KMS-11 (cell line): ENCODE measurements around the gene CHD6.

Experiments used
- H2AFZ ChIP-seq: fragments of 200-600 bp; sonication (generic); 2 replicates; pipeline ENCODE4 v1.6.1; 2016; ENCODE audit warnings: antibody characterized with exemption, mixed run types, low read depth
- H3K27ac ChIP-seq: fragments of 200-600 bp; sonication (generic); 2 replicates; pipeline ENCODE4 v1.6.1; 2016; ENCODE audit warnings: mild to moderate bottlenecking, mixed run types
- H3K27me3 ChIP-seq: fragments of 200-600 bp; sonication (generic); 2 replicates; pipeline ENCODE4 v1.6.1; 2017; ENCODE audit warnings: mild to moderate bottlenecking, low read depth, mixed run types, moderate library complexity; ENCODE audit not compliant: insufficient read depth
- H3K36me3 ChIP-seq: fragments of 200-600 bp; sonication (generic); 2 replicates; pipeline ENCODE4 v1.6.1; 2017; ENCODE audit warnings: mild to moderate bottlenecking, mixed run types; ENCODE audit not compliant: insufficient read depth
- H3K4me1 ChIP-seq: fragments of 200-600 bp; sonication (generic); 2 replicates; pipeline ENCODE4 v1.6.1; 2016; ENCODE audit warnings: mild to moderate bottlenecking, low read depth, mixed run types; ENCODE audit not compliant: poor library complexity, severe bottlenecking
- H3K4me2 ChIP-seq: fragments of 200-600 bp; sonication (generic); 2 replicates; pipeline ENCODE4 v1.7.0; 2016; ENCODE audit warnings: mild to moderate bottlenecking, mixed run types
- H3K4me3 ChIP-seq: fragments of 200-600 bp; sonication (generic); IDR thresholded peaks from 2 replicates; pipeline ENCODE4 v1.6.1; 2017; ENCODE audit warnings: low read depth, low read length, mixed read lengths; ENCODE audit not compliant: insufficient read depth
- H3K79me2 ChIP-seq: fragments of 200-600 bp; sonication (generic); 2 replicates; pipeline ENCODE4 v1.6.1; 2016; ENCODE audit warnings: low read depth, mixed run types; ENCODE audit not compliant: insufficient read depth
- H3K9ac ChIP-seq: fragments of 200-600 bp; sonication (generic); 2 replicates; pipeline ENCODE4 v1.6.1; 2016; ENCODE audit warnings: mild to moderate bottlenecking, mixed run types
- H4K20me1 ChIP-seq: fragments of 200-600 bp; sonication (generic); 2 replicates; pipeline ENCODE4 v1.6.1; 2016; ENCODE audit warnings: mild to moderate bottlenecking, mixed run types; ENCODE audit not compliant: insufficient read depth
- CTCF ChIP-seq: fragments of 200-600 bp; sonication (generic); conservative IDR thresholded peaks from 2 replicates; pipeline ENCODE4 v1.6.1; 2017; ENCODE audit warnings: low read depth, mild to moderate bottlenecking, antibody characterized with exemption, low read length, moderate library complexity, mixed read lengths

Gene CHD6

GRCh38 chr20:41586772-41587171 is 31.4 kb downstream of the CHD6 start:
- H3K9ac ChIP-seq = no peak overlapping the region
- peaks cover 42% of the 10 kb centered on the region for H3K79me2 ChIP-seq
- H3K4me2 ChIP-seq = no peak overlapping the region
- TF ChIP-seq CTCF = no peak
- no peak overlapping the region for H3K27ac ChIP-seq
- H3K4me3 ChIP-seq = no peak overlapping the region
- H2AFZ ChIP-seq = no peak overlapping the region
- H4K20me1 ChIP-seq = no peaks in the 10 kb centered on the region
- no peaks in the 10 kb centered on the region for H3K27me3 ChIP-seq
- H3K36me3 ChIP-seq = no peaks in the 10 kb centered on the region; the same call in 1 of the 2 replicates
- no peaks in the 10 kb centered on the region for H3K4me1 ChIP-seq

GRCh38 chr20:41580350-41580749 is 37.8 kb downstream of the CHD6 start:
- Histone ChIP-seq H3K4me3 (no peak overlapping the region), H3K27ac (no peak overlapping the region), H3K4me1 (peaks cover 34% of the 10 kb centered on the region), H3K9ac (no peak overlapping the region), H4K20me1 (no peaks in the 10 kb centered on the region), H3K36me3 (no peaks in the 10 kb centered on the region), H3K4me2 (no peak overlapping the region), H3K79me2 (peaks cover 66% of the 10 kb centered on the region), H2AFZ (no peak overlapping the region), H3K27me3 (no peaks in the 10 kb centered on the region)
- no peak for TF ChIP-seq CTCF

GRCh38 chr20:41577129-41578009 is 40.8 kb downstream of the CHD6 start:
- H3K36me3 ChIP-seq = no peaks in the 10 kb centered on the region
- no peak for TF ChIP-seq CTCF
- H3K4me2 ChIP-seq = peak overlapping the region; percentile 39
- H4K20me1 ChIP-seq = no peaks in the 10 kb centered on the region
- H3K79me2 ChIP-seq = peaks cover 81% of the 10 kb centered on the region
- H3K4me3 ChIP-seq = no peak overlapping the region
- no peaks in the 10 kb centered on the region for H3K27me3 ChIP-seq
- peaks cover 40% of the 10 kb centered on the region for H3K4me1 ChIP-seq
- H3K9ac ChIP-seq = no peak overlapping the region
- H2AFZ ChIP-seq = no peak overlapping the region
- no peak overlapping the region for H3K27ac ChIP-seq

GRCh38 chr20:41575412-41575811 is 42.8 kb downstream of the CHD6 start:
- Histone ChIP-seq H4K20me1 (no peaks in the 10 kb centered on the region), H2AFZ (no peak overlapping the region), H3K36me3 (no peaks in the 10 kb centered on the region), H3K4me3 (no peak overlapping the region), H3K4me2 (no peak overlapping the region), H3K79me2 (peaks cover 77% of the 10 kb centered on the region), H3K27ac (no peak overlapping the region), H3K4me1 (peaks cover 40% of the 10 kb centered on the region), H3K27me3 (no peaks in the 10 kb centered on the region), H3K9ac (no peak overlapping the region)
- no peak for TF ChIP-seq CTCF
